SK-N-MC (cell line): Measurements from ENCODE around the gene RHOU.

Experiments used
- EZH2 ChIP-seq: fragments of 200-600 bp; sonication (generic); IDR thresholded peaks from one replicate; pipeline ENCODE4 v1.6.1; 2017; ENCODE audit warnings: antibody characterized with exemption
- FOXP2 ChIP-seq: optimal IDR thresholded peaks from 2 replicates; pipeline ENCODE3; 2011; ENCODE audit warnings: mild to moderate bottlenecking, moderate library complexity; ENCODE audit not compliant: insufficient read depth; ENCODE audit errors: extremely low read length, control extremely low read depth
- POLR2AphosphoS5 ChIP-seq: IDR thresholded peaks from 2 replicates; pipeline ENCODE4 v1.6.1; 2012; ENCODE audit warnings: mild to moderate bottlenecking, low read depth, low read length, borderline replicate concordance

DNA sequence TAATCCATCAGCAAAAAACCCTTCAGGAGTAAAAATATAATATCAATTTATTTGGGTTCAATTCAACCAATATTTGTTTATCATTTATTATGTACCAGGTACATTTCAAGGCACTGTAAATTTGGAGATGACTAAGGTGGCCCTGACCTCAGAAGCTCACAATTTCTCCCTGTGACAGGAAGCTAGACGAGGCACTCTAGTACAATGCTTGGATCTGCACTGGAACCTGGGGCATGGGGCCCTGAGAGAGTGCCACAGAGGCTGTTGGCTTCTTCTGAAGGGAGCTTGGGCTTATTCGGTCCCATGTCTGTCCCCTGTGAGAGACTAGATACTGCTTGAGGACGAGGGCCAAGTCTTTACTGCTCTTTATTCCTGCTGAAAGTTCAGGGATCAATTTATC is 31.5 kb downstream of the RHOU start:
- TF ChIP-seq FOXP2: no peak
- no peak for TF ChIP-seq EZH2
- no peak for TF ChIP-seq POLR2AphosphoS5
